Vagina (tissue), 2 donors: ENCODE data around the gene GNB1L. TPM values are rescaled to one million over a fixed set of nuclear protein-coding genes. Genes with fewer than 3 reads are reported as not detected.

Experiments
- DNase-seq, 2 donors: peaks; one replicate each; pipeline ENCODE4 v3.0.0-alpha.2; 2017; ENCODE audit errors: extremely low spot score in 2 of 2
- H3K27ac ChIP-seq: fragments of 200-600 bp; sonication (generic); one replicate; pipeline ENCODE4 v1.5.1; 2019
- H3K27me3 ChIP-seq: fragments of 200-600 bp; sonication (generic); one replicate; pipeline ENCODE4 v1.5.1; 2019
- H3K36me3 ChIP-seq, 2 donors: fragments of 200-600 bp; sonication (generic); one replicate each; pipeline ENCODE4 v1.5.1; 2017 to 2019
- H3K4me1 ChIP-seq: fragments of 200-600 bp; sonication (generic); one replicate; pipeline ENCODE4 v1.5.1; 2019
- H3K4me3 ChIP-seq, 2 donors: fragments of 200-600 bp; sonication (generic); 1 replicate in 1 of 2; 2 replicates in 1 of 2; pipeline ENCODE4 v1.5.1; 2016 to 2019
- H3K9me3 ChIP-seq: fragments of 200-600 bp; sonication (generic); one replicate; pipeline ENCODE4 v1.5.1; 2019
- CTCF ChIP-seq, 3 experiments: fragments of 450-650 bp in 2 of 3; fragments of 200-600 bp in 1 of 3; sonication (generic) in 1 of 3; IDR thresholded peaks; one replicate each; pipeline ENCODE4 v1.5.1; 2017 to 2019; ENCODE audit warnings: antibody characterized with exemption in 3 of 3, mild to moderate bottlenecking in 2 of 3, moderate library complexity in 2 of 3
- POLR2A ChIP-seq, 2 donors: fragments of 450-650 bp; IDR thresholded peaks; one replicate each; pipeline ENCODE4 v1.6.1; 2017; ENCODE audit warnings: antibody characterized with exemption in 2 of 2, mild to moderate bottlenecking in 2 of 2, moderate library complexity in 2 of 2
- POLR2AphosphoS5 ChIP-seq, 2 donors: sonication (generic); formaldehyde crosslinking; IDR thresholded peaks; one replicate each; pipeline ENCODE4 v1.9.0; 2017; ENCODE audit warnings: antibody characterized with exemption in 2 of 2, mild to moderate bottlenecking in 2 of 2, low read depth in 1 of 2; ENCODE audit not compliant: insufficient read depth in 1 of 2
- intact Hi-C: fragments of 100-400 bp; cut with DNase I; formaldehyde crosslinking; loops from one replicate; pipeline ENCODE4 v1.15.1; 2023
- total RNA-seq: library from RNA; depleted of rRNA; stranded (reverse); fragments of >200 nt; gene quantifications from one replicate; pipeline ENCODE4 v1.2.3, GENCODE V29; 2016

The GNB1L gene
- total RNA-seq, 1 donor from 2014 or later = 14.0 TPM

GRCh38 chr22:19818324-19819207, 36.1 kb downstream of the GNB1L start:
- Histone ChIP-seq H3K27me3 (no peaks in the 10 kb centered on the region), H3K9me3 (no peaks in the 10 kb centered on the region), H3K4me1 (no peaks in the 10 kb centered on the region), H3K36me3 (no peaks in the 10 kb centered on the region), H3K27ac (no peak overlapping the region), H3K4me3 (no peak overlapping the region)
- TF ChIP-seq CTCF (IDR thresholded peaks at IDR 0.05) = no peak
- no peak for TF ChIP-seq POLR2A (IDR thresholded peaks at IDR 0.05)
- TF ChIP-seq POLR2AphosphoS5 (IDR thresholded peaks at IDR 0.05; ENCODE audit: insufficient read depth in 1 of 2, low read depth in 1 of 2) = no peak
- intact Hi-C loops = no loop called here
- DNase-seq = peak; percentile 83 to 93

GRCh38 chr22:19816372-19817119, 38.1 kb downstream of the GNB1L start:
- H3K9me3 ChIP-seq = no peaks in the 10 kb centered on the region
- intact Hi-C loops = no loop called here
- no peak overlapping the region for H3K4me3 ChIP-seq
- H3K4me1 ChIP-seq = no peaks in the 10 kb centered on the region
- TF ChIP-seq POLR2AphosphoS5 (IDR thresholded peaks at IDR 0.05; ENCODE audit: insufficient read depth in 1 of 2, low read depth in 1 of 2) (no peak), POLR2A (IDR thresholded peaks at IDR 0.05) (no peak), CTCF (IDR thresholded peaks at IDR 0.05) (no peak)
- no peak overlapping the region for H3K27ac ChIP-seq
- no peaks in the 10 kb centered on the region for H3K36me3 ChIP-seq
- H3K27me3 ChIP-seq = no peaks in the 10 kb centered on the region
- DNase-seq = peak in 1 of 2 donors; percentile 95

- DNase-seq = no peak
- H3K27ac ChIP-seq = no peak overlapping the region
- intact Hi-C loops = no loop called here
- H3K36me3 ChIP-seq = no peaks in the 10 kb centered on the region
- TF ChIP-seq CTCF (IDR thresholded peaks at IDR 0.05) (no peak), POLR2A (IDR thresholded peaks at IDR 0.05) (no peak)
- peaks cover 4% of the 10 kb centered on the region for H3K4me1 ChIP-seq
- no peaks in the 10 kb centered on the region for H3K27me3 ChIP-seq
- no peak overlapping the region for H3K4me3 ChIP-seq
- H3K9me3 ChIP-seq = no peaks in the 10 kb centered on the region
Observed at GRCh38 chr22:19815823-19816290, 38.8 kb downstream of the GNB1L start.

GRCh38 chr22:19815093-19815822, 39.4 kb downstream of the GNB1L start:
- no peaks in the 10 kb centered on the region for H3K36me3 ChIP-seq
- no peaks in the 10 kb centered on the region for H3K27me3 ChIP-seq
- DNase-seq = peak in 1 of 2 donors; percentile 80
- no peaks in the 10 kb centered on the region for H3K9me3 ChIP-seq
- no peak for TF ChIP-seq CTCF (IDR thresholded peaks at IDR 0.05)
- TF ChIP-seq POLR2AphosphoS5 (IDR thresholded peaks at IDR 0.05; ENCODE audit: insufficient read depth in 1 of 2, low read depth in 1 of 2) = no peak
- no peak for TF ChIP-seq POLR2A (IDR thresholded peaks at IDR 0.05)
- intact Hi-C loops = no loop called here
- H3K4me1 ChIP-seq = peaks cover 10% of the 10 kb centered on the region
- no peak overlapping the region for H3K4me3 ChIP-seq
- no peak overlapping the region for H3K27ac ChIP-seq
